IPS DF 19.7 (cell line): Measurements from ENCODE around the gene FHIT.
A peak's percentile ranks its signal among the peaks of the same experiment; 100 is the strongest.

Experiments used
- DNase-seq: peaks from one replicate; pipeline ENCODE4 v3.0.0-alpha.2; 2013; ENCODE audit warnings: low read depth, low spot score

FHIT gene

GRCh38 chr3:60708191-60708975 lies 542.9 kb downstream of the FHIT start:
- DNase-seq: no peak

- no peak for DNase-seq
Observed at GRCh38 chr3:60707452-60708020, 543.7 kb downstream of the FHIT start.

- no peak for DNase-seq
Observed at GRCh38 chr3:60703956-60704736, 547.1 kb downstream of the FHIT start.

- no peak for DNase-seq
Observed at GRCh38 chr3:60703008-60703407, 548.2 kb downstream of the FHIT start.

- DNase-seq: no peak
Observed at GRCh38 chr3:60698117-60698516, 553.1 kb downstream of the FHIT start.

GRCh38 chr3:60697132-60697531 lies 554.1 kb downstream of the FHIT start:
- DNase-seq: no peak

- no peak for DNase-seq
Observed at GRCh38 chr3:60696428-60697125, 554.7 kb downstream of the FHIT start.

GRCh38 chr3:60675424-60675823 lies 575.8 kb downstream of the FHIT start:
- no peak for DNase-seq

- no peak for DNase-seq
Observed at GRCh38 chr3:60674870-60675269, 576.4 kb downstream of the FHIT start.

GRCh38 chr3:60673123-60673522 lies 578.1 kb downstream of the FHIT start:
- DNase-seq: no peak

- DNase-seq: peak; percentile 9
Observed at GRCh38 chr3:60672337-60672736, 578.9 kb downstream of the FHIT start.

GRCh38 chr3:60669636-60670035 lies 581.6 kb downstream of the FHIT start:
- peak; percentile 80 for DNase-seq

- DNase-seq: no peak
Observed at GRCh38 chr3:60660026-60660425, 591.2 kb downstream of the FHIT start.

GRCh38 chr3:60659098-60659497 lies 592.2 kb downstream of the FHIT start:
- DNase-seq: no peak

- no peak for DNase-seq
Observed at GRCh38 chr3:60657972-60658371, 593.3 kb downstream of the FHIT start.

GRCh38 chr3:60652829-60653228 lies 598.4 kb downstream of the FHIT start:
- DNase-seq: no peak

GRCh38 chr3:60651799-60652198 lies 599.5 kb downstream of the FHIT start:
- DNase-seq: no peak

GRCh38 chr3:60650171-60650570 lies 601.1 kb downstream of the FHIT start:
- no peak for DNase-seq

- no peak for DNase-seq
Observed at GRCh38 chr3:60645801-60646200, 605.5 kb downstream of the FHIT start.

GRCh38 chr3:60643831-60644230 lies 607.4 kb downstream of the FHIT start:
- no peak for DNase-seq

GRCh38 chr3:60641354-60641753 lies 609.9 kb downstream of the FHIT start:
- no peak for DNase-seq

GRCh38 chr3:60636846-60637245 lies 614.4 kb downstream of the FHIT start:
- DNase-seq: peak; percentile 48
